PC-3 (cell line): ENCODE measurements around the gene SRGAP1. TPM values are rescaled to one million over a fixed set of nuclear protein-coding genes. Genes with fewer than 3 reads are reported as not detected.
A peak's percentile ranks its signal among the peaks of the same experiment; 100 is the strongest.
"Not testable (repeated sequence)": the region's sequence is repeated elsewhere in the genome, so short reads cannot be mapped to it uniquely, and the experiment has no call there.

Source experiments
- ATAC-seq: fragments of 200-7000 bp; cut with Tn5 transposase; 2 replicates; pipeline ENCODE4 v1.9.1; 2020; ENCODE audit warnings: mild to moderate bottlenecking, moderate library complexity
- BruUV-seq: library from RNA; stranded (reverse); fragments of 400-500 nt; replicated peaks from 2 replicates; lab custom pipeline; 2021; lab: Mats Ljungman, UMichigan
- CTCF ChIA-PET: fragments of 300-600 bp; sonication (Branson Sonifier 250); formaldehyde crosslinking; loops from one replicate; lab custom pipeline; 2022; ENCODE audit warnings: antibody characterized with exemption; lab: Charles Lee
- POLR2A ChIA-PET: fragments of 300-600 bp; sonication (Branson Sonifier 250); formaldehyde crosslinking; loops from one replicate; lab custom pipeline; 2022; ENCODE audit warnings: antibody characterized with exemption; ENCODE audit not compliant: unreplicated experiment; lab: Charles Lee
- DNase-seq: peaks from one replicate; pipeline ENCODE4 v3.0.0-alpha.2; 2015
- H2AFZ ChIP-seq: fragments of 300-600 bp; sonication (generic); 2 replicates; pipeline ENCODE4 v1.6.0; 2016; ENCODE audit warnings: antibody characterized with exemption, low read length
- H3F3A ChIP-seq: fragments of 300-600 bp; sonication (generic); one replicate; pipeline ENCODE4 v1.6.0; 2017; ENCODE audit warnings: antibody characterized with exemption, low read length, control low read depth, mild to moderate bottlenecking; ENCODE audit not compliant: unreplicated experiment
- H3K27ac ChIP-seq: fragments of 300-600 bp; sonication (generic); 2 replicates; pipeline ENCODE4 v1.5.1; 2016; ENCODE audit warnings: mild to moderate bottlenecking, low read length
- H3K27me3 ChIP-seq: fragments of 300-600 bp; sonication (generic); 2 replicates; pipeline ENCODE4 v1.6.1; 2016; ENCODE audit warnings: low read length, mixed read lengths
- H3K36me3 ChIP-seq: fragments of 300-600 bp; sonication (generic); 2 replicates; pipeline ENCODE4 v1.6.1; 2016; ENCODE audit warnings: low read depth, mixed run types, low read length, mixed read lengths
- H3K4me1 ChIP-seq: fragments of 300-600 bp; sonication (generic); 2 replicates; pipeline ENCODE4 v1.5.1; 2016; ENCODE audit warnings: low read length; ENCODE audit not compliant: insufficient read depth
- H3K4me2 ChIP-seq: fragments of 300-600 bp; sonication (generic); 2 replicates; pipeline ENCODE4 v1.6.0; 2016; ENCODE audit warnings: low read length
- H3K4me3 ChIP-seq: fragments of 300-600 bp; sonication (generic); 2 replicates; pipeline ENCODE4 v1.5.1; 2016; ENCODE audit warnings: mild to moderate bottlenecking, low read length, mixed read lengths
- H3K79me2 ChIP-seq: fragments of 300-600 bp; sonication (generic); 2 replicates; pipeline ENCODE4 v1.6.1; 2017; ENCODE audit warnings: low read length, mixed read lengths
- H3K9ac ChIP-seq: fragments of 300-600 bp; sonication (generic); 2 replicates; pipeline ENCODE4 v1.6.0; 2016; ENCODE audit warnings: mild to moderate bottlenecking, low read length
- H3K9me2 ChIP-seq: fragments of 300-600 bp; sonication (generic); replicated peaks from 2 replicates; pipeline ENCODE4 v1.6.1; 2016; ENCODE audit warnings: mixed run types, low read length, mixed read lengths
- H3K9me3 ChIP-seq: fragments of 300-600 bp; sonication (generic); 2 replicates; pipeline ENCODE4 v1.6.1; 2016; ENCODE audit warnings: low read length, mixed read lengths
- H4K20me1 ChIP-seq: fragments of 300-600 bp; sonication (generic); 2 replicates; pipeline ENCODE4 v1.6.1; 2016; ENCODE audit warnings: low read length, mixed read lengths
- EZH2 ChIP-seq: fragments of 300-600 bp; sonication (generic); IDR thresholded peaks from one replicate; pipeline ENCODE4 v1.6.1; 2017; ENCODE audit warnings: antibody characterized with exemption, mild to moderate bottlenecking, low read length; ENCODE audit not compliant: unreplicated experiment
- EZH2phosphoT487 ChIP-seq: fragments of 300-600 bp; sonication (generic); IDR thresholded peaks from 2 replicates; pipeline ENCODE4 v1.6.1; 2018; ENCODE audit warnings: mild to moderate bottlenecking, antibody characterized with exemption, low read length, borderline replicate concordance
- intact Hi-C: fragments of 100-400 bp; cut with micrococcal nuclease; formaldehyde crosslinking; loops from 2 replicates; pipeline ENCODE4 v1.9.0; 2023
- total RNA-seq: library from RNA; depleted of rRNA; stranded (reverse); fragments of >200 nt; gene quantifications from 2 replicates; pipeline ENCODE4 v1.2.3, GENCODE V29; 2014
- TF ChIP-seq, protein P1 (sequence below): fragments of 300-600 bp; sonication (generic); conservative IDR thresholded peaks from 2 replicates; pipeline ENCODE4 v1.5.1; 2017; ENCODE audit warnings: antibody characterized with exemption, low read depth, mild to moderate bottlenecking, low read length

The SRGAP1 gene
- total RNA-seq, 1 experiment from 2014 or later = 11.0 TPM

DNA sequence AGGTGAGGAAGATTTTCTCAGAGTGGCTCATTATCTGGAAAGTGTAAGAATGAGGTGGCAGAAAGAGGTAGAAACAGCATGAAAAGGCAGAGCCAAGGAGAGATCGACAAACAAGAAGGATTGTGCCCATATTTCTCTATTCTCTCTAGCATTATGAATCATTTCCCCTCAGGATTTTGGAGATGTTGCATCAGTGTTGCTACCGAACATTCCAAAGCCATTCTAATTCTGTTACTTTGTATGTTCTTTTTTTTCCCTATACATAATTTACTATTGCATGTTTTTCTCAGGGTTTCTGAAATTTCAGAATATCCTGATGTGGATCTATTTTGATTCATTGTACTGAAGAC lies 316.2 kb downstream of the SRGAP1 start:
- CTCF ChIA-PET = interaction anchor here (0.5 kb wide), 1 partner anchor 41 kb away, joined by 4 read pairs; no protein-coding TSS in a partner anchor
- Histone ChIP-seq H4K20me1 (no peaks in the 10 kb centered on the region), H3K9me2 (no peaks in the 10 kb centered on the region), H2AFZ (peak overlapping the region; percentile 73), H3K4me1 (peaks cover 21% of the 10 kb centered on the region), H3K36me3 (no peaks in the 10 kb centered on the region), H3K27ac (peak overlapping the region; percentile 79), H3K79me2 (no peaks in the 10 kb centered on the region), H3K9ac (no peak overlapping the region), H3K4me2 (peak overlapping the region; percentile 75), H3K4me3 (peak overlapping the region; percentile 40; the same call in 1 of the 2 replicates), H3K27me3 (no peaks in the 10 kb centered on the region), H3F3A (no peaks in the 10 kb centered on the region), H3K9me3 (no peaks in the 10 kb centered on the region)
- DNase-seq (peak; percentile 73), ATAC-seq (peak; percentile 86)
- TF ChIP-seq EZH2 = no peak
- TF ChIP-seq, protein P1, sequence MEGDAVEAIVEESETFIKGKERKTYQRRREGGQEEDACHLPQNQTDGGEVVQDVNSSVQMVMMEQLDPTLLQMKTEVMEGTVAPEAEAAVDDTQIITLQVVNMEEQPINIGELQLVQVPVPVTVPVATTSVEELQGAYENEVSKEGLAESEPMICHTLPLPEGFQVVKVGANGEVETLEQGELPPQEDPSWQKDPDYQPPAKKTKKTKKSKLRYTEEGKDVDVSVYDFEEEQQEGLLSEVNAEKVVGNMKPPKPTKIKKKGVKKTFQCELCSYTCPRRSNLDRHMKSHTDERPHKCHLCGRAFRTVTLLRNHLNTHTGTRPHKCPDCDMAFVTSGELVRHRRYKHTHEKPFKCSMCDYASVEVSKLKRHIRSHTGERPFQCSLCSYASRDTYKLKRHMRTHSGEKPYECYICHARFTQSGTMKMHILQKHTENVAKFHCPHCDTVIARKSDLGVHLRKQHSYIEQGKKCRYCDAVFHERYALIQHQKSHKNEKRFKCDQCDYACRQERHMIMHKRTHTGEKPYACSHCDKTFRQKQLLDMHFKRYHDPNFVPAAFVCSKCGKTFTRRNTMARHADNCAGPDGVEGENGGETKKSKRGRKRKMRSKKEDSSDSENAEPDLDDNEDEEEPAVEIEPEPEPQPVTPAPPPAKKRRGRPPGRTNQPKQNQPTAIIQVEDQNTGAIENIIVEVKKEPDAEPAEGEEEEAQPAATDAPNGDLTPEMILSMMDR = no peak
- TF ChIP-seq EZH2phosphoT487 = no peak
- intact Hi-C loops = loop anchor here (1.0 kb wide), 1 partner anchor 316 kb away; the partner anchor contains the start of gene SRGAP1
- no TSS peak for BruUV-seq
- POLR2A ChIA-PET = interaction anchor here (0.6 kb wide), 1 partner anchor 168 kb away, joined by 3 read pairs; no protein-coding TSS in a partner anchor

DNA sequence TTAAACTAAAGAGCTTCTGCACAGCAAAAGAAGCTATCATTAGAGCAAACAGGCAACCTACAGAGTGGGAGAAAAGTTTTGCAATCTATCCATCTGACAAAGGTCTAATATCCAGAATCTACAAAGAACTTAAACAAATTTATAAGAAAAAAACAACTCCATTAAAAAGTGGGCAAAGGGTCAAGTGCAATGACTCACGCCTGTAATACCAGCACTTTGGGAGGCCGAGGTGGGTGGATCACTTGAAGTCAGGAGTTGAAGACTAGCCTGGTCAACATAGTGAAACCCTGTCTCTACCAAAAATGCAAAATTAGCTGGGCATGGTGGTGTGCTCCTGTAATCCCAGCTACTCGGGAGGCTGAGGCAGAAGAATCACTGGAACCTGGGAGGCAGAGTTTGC lies 322.1 kb downstream of the SRGAP1 start:
- H3K9me2 ChIP-seq, H3F3A ChIP-seq, H3K4me2 ChIP-seq, H3K4me3 ChIP-seq, H3K9ac ChIP-seq, H3K79me2 ChIP-seq, CTCF ChIA-PET, H3K27me3 ChIP-seq, POLR2A ChIA-PET, H4K20me1 ChIP-seq, BruUV-seq, H3K36me3 ChIP-seq, H2AFZ ChIP-seq, intact Hi-C loops, H3K9me3 ChIP-seq, H3K27ac ChIP-seq: not testable (repeated sequence)
- peaks cover 14% of the 10 kb centered on the region for H3K4me1 ChIP-seq
- peak; percentile 33 for DNase-seq
- ATAC-seq = peak; percentile 38; the same call in 1 of the 2 replicates

DNA sequence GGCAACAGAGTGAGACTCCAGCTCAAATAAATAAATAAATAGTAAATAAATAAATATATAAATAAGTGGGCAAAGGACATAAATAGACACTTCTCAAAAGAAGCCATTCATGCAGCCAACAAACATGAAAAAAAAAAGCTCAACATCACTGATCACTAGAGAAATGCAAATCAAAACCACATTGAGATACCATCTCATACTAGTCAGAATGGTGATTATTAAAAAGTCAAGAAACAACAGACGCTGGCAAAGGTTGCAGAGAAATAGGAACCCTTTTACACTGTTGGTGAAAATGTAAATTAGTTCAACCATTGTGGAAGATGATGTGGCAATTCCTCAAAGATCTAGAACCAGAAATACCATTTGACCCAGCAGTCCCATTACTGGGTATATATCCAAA lies 322.5 kb downstream of the SRGAP1 start:
- H3K27ac ChIP-seq, H3F3A ChIP-seq, H3K4me2 ChIP-seq, POLR2A ChIA-PET, H3K79me2 ChIP-seq, ATAC-seq, H2AFZ ChIP-seq, H3K9me3 ChIP-seq, CTCF ChIA-PET, H4K20me1 ChIP-seq, H3K27me3 ChIP-seq, DNase-seq, H3K9me2 ChIP-seq, BruUV-seq, H3K9ac ChIP-seq, intact Hi-C loops, H3K4me3 ChIP-seq, H3K36me3 ChIP-seq: not testable (repeated sequence)
- H3K4me1 ChIP-seq = peaks cover 19% of the 10 kb centered on the region

DNA sequence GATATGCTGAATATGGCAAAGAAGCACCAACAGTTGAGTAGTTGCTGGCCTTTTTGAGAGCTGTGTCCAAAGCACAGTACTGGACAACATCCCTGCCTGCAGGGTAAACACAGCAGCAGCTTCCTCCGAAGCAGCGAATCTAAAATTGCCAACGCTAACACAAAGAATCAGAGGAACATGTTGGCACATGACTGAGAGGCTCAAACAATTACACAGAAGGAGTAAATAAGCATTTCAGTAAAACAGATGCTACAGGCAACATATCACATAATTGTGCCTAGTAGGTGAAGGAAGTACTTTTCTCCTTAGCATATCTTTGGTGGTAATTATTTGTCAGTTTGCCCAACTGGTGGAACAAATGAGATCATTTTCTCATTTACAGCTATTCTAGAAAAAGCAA lies 325.5 kb downstream of the SRGAP1 start:
- Histone ChIP-seq H3K4me1 (peaks cover 31% of the 10 kb centered on the region), H3K4me3 (no peak overlapping the region), H3K9me2 (no peaks in the 10 kb centered on the region), H3K36me3 (no peaks in the 10 kb centered on the region), H3K27ac (no peak overlapping the region), H3K27me3 (no peaks in the 10 kb centered on the region), H4K20me1 (no peaks in the 10 kb centered on the region), H3K79me2 (no peaks in the 10 kb centered on the region), H3K4me2 (no peak overlapping the region), H2AFZ (no peak overlapping the region), H3F3A (peaks cover 6% of the 10 kb centered on the region), H3K9ac (no peak overlapping the region), H3K9me3 (no peaks in the 10 kb centered on the region)
- no peak for ATAC-seq
- no peak for DNase-seq
- no TSS peak for BruUV-seq
- TF ChIP-seq EZH2phosphoT487 (no peak), EZH2 (no peak)
- TF ChIP-seq, protein P1 = no peak
- CTCF ChIA-PET = no interaction called here
- intact Hi-C loops = no loop called here
- POLR2A ChIA-PET = no interaction called here
